Urothelium cell line (cell line): ENCODE measurements around the gene MPPED1.

Experiments
- DNase-seq: peaks from one replicate; pipeline ENCODE4 v3.0.0; 2011; ENCODE audit warnings: low spot score, mixed read lengths
- FAIRE-seq: peaks from 2 replicates; lab custom pipeline; 2011; peaks lifted over from hg19 to GRCh38; lab: Jason Lieb, UNC

The MPPED1 gene

GRCh38 chr22:43443152-43443471 is 31.3 kb downstream of the MPPED1 start:
- FAIRE-seq (no peak), DNase-seq (no peak)

GRCh38 chr22:43446037-43446803 is 34.4 kb downstream of the MPPED1 start:
- FAIRE-seq (no peak), DNase-seq (no peak)

- FAIRE-seq, result no peak
- no peak for DNase-seq
These were observed 35.1 kb downstream of the MPPED1 start for GRCh38 chr22:43446916-43447315.

GRCh38 chr22:43447380-43447779 is 35.6 kb downstream of the MPPED1 start:
- no peak for DNase-seq

GRCh38 chr22:43448048-43448447 is 36.2 kb downstream of the MPPED1 start:
- FAIRE-seq (no peak), DNase-seq (no peak)

More at GRCh38 chr22:43447380-43447779, 35.6 kb downstream of the MPPED1 start:
- no peak for FAIRE-seq

- FAIRE-seq (no peak), DNase-seq (peak; percentile 70)
These were observed 37.5 kb downstream of the MPPED1 start for GRCh38 chr22:43449205-43449830.

GRCh38 chr22:43449831-43450225 is 38.0 kb downstream of the MPPED1 start:
- DNase-seq, result no peak
- FAIRE-seq, result no peak

- no peak for FAIRE-seq
- DNase-seq, result no peak
These were observed 39.7 kb downstream of the MPPED1 start for GRCh38 chr22:43451371-43452050.

GRCh38 chr22:43455846-43456245 is 44.0 kb downstream of the MPPED1 start:
- FAIRE-seq (no peak), DNase-seq (no peak)

- DNase-seq (no peak), FAIRE-seq (no peak)
These were observed 45.2 kb downstream of the MPPED1 start for GRCh38 chr22:43457002-43457401.

GRCh38 chr22:43462701-43463100 is 50.9 kb downstream of the MPPED1 start:
- no peak for FAIRE-seq
- DNase-seq, result no peak

GRCh38 chr22:43464809-43465208 is 53.0 kb downstream of the MPPED1 start:
- DNase-seq, result no peak
- no peak for FAIRE-seq

GRCh38 chr22:43465291-43466015 is 53.6 kb downstream of the MPPED1 start:
- no peak for DNase-seq
- FAIRE-seq, result no peak

- FAIRE-seq, result no peak
- no peak for DNase-seq
These were observed 54.9 kb downstream of the MPPED1 start for GRCh38 chr22:43466710-43467109.

- FAIRE-seq, result no peak
- DNase-seq, result no peak
These were observed 55.6 kb downstream of the MPPED1 start for GRCh38 chr22:43467216-43467940.

GRCh38 chr22:43470253-43470652 is 58.4 kb downstream of the MPPED1 start:
- DNase-seq (no peak), FAIRE-seq (peak; percentile 89)

- DNase-seq, result no peak
- FAIRE-seq, result no peak
These were observed 59.2 kb downstream of the MPPED1 start for GRCh38 chr22:43470941-43471585.

- DNase-seq (no peak), FAIRE-seq (no peak)
These were observed 59.9 kb downstream of the MPPED1 start for GRCh38 chr22:43471606-43472135.

- DNase-seq (no peak), FAIRE-seq (no peak)
These were observed 61.2 kb downstream of the MPPED1 start for GRCh38 chr22:43473031-43473430.

- DNase-seq, result no peak
- no peak for FAIRE-seq
These were observed 61.6 kb downstream of the MPPED1 start for GRCh38 chr22:43473441-43473840.
